AG09309 (cell line): ENCODE results near the gene CYBA.

ENCODE experiments used
- DNase-seq: peaks from one replicate; pipeline ENCODE4 v3.0.0-alpha.2; 2010; ENCODE audit warnings: low read depth
- H3K4me3 ChIP-seq: 2 replicates; pipeline ENCODE4 v1.5.1; 2011; ENCODE audit warnings: mild to moderate bottlenecking, low read depth, low read length, moderate library complexity; ENCODE audit not compliant: control insufficient read depth
- TF ChIP-seq, protein P1 (sequence below): IDR thresholded peaks from 2 replicates; pipeline ENCODE4 v1.5.1; 2011; ENCODE audit warnings: mild to moderate bottlenecking, low read depth, low read length, inconsistent platforms; ENCODE audit not compliant: insufficient read depth, control insufficient read depth; ENCODE audit errors: missing control alignments

Gene CYBA

DNA sequence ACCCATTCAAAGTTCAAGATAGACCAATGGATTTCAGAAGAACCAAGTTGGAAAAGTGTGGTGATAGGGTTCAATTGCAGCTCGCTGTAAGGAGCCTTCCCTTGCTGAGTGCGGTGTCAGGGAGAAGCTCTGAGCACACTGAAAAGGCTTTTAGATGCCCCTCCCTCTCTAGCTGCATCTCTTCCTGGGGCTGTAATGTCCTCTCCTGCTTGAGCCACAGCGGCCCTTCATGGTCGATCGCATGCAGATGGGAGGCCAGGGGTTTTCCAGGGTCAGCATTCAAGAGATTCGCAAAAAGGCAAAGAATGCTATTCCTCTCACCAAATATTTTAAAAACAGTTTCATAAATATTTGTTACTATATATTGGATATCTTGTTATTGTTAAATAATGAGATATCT, 56.9 kb downstream of the CYBA start:
- H3K4me3 ChIP-seq, result no peak overlapping the region
- no peak for DNase-seq
- TF ChIP-seq, protein P1, sequence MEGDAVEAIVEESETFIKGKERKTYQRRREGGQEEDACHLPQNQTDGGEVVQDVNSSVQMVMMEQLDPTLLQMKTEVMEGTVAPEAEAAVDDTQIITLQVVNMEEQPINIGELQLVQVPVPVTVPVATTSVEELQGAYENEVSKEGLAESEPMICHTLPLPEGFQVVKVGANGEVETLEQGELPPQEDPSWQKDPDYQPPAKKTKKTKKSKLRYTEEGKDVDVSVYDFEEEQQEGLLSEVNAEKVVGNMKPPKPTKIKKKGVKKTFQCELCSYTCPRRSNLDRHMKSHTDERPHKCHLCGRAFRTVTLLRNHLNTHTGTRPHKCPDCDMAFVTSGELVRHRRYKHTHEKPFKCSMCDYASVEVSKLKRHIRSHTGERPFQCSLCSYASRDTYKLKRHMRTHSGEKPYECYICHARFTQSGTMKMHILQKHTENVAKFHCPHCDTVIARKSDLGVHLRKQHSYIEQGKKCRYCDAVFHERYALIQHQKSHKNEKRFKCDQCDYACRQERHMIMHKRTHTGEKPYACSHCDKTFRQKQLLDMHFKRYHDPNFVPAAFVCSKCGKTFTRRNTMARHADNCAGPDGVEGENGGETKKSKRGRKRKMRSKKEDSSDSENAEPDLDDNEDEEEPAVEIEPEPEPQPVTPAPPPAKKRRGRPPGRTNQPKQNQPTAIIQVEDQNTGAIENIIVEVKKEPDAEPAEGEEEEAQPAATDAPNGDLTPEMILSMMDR, result no peak

DNA sequence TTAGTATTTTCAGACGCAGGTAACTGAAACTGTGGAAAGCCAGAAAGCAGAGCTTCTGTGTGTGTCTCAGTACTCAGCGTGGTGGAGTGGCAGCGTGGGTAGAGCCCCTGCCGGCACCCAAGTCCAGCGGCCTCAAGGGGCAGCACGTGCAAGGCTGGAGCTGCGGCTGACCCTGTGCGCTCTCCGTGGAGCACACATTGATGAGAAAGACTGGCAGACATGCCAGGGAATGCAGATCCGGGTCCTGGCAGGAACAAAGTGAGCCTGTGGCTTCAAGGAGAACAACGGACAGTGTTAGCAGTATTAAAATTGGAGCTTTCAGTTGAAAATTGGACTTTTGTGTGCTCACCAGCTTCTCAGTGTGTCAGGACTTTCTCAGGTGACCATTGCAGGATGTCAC, 57.4 kb downstream of the CYBA start:
- no peak for DNase-seq
- no peak overlapping the region for H3K4me3 ChIP-seq
- TF ChIP-seq, protein P1, result no peak
